K562 treated with DMSO at 1 percent for 24 hours (cell line): ENCODE data around the gene CSN3. TPM values are rescaled to one million over a fixed set of nuclear protein-coding genes. Genes with fewer than 3 reads are reported as not detected.

Experiments
- total RNA-seq: library from RNA; unstranded; fragments of 300-600 nt; gene quantifications from 2 replicates; pipeline ENCODE4 v1.2.3, GENCODE V29; 2022; ENCODE audit warnings: low read depth; ENCODE audit not compliant: insufficient read depth

The CSN3 gene
- total RNA-seq, result not detected in 2 replicates

GRCh38 chr4:70242297-70242696 is at the start of gene CSN3:
CSN3 (plus strand) TSS chr4:70242597; CDS start chr4:70244820, 2,223 bp downstream.

GRCh38 chr4:70195425-70195824 is 47.0 kb upstream of the CSN3 start, which contains the start of gene ODAM:
ODAM (plus strand) TSS chr4:70195725; CDS start chr4:70196544, 819 bp downstream.

GRCh38 chr4:70225824-70226223 is 16.6 kb upstream of the CSN3 start, which contains the start of gene FDCSP:
FDCSP (plus strand) TSS chr4:70226124; CDS start chr4:70231195, 5,071 bp downstream.

Other genes with a start within 250 kb of the CSN3 start
- gene STATH, start 246.6 kb upstream of the CSN3 start, total RNA-seq, result not detected in 2 replicates
- gene HTN3, start 214.1 kb upstream of the CSN3 start, total RNA-seq, result not detected in 2 replicates
- not detected in 2 replicates for gene HTN1, start 192.2 kb upstream of the CSN3 start, total RNA-seq
- gene PRR27, start 88.4 kb upstream of the CSN3 start, total RNA-seq, result not detected in 2 replicates
- gene ODAM, start 46.9 kb upstream of the CSN3 start, total RNA-seq, result not detected in 2 replicates
- not detected in 2 replicates for gene FDCSP, start 16.5 kb upstream of the CSN3 start, total RNA-seq
- gene CABS1, start 92.4 kb downstream of the CSN3 start, total RNA-seq, result not detected in 2 replicates
- gene SMR3A, start 118.2 kb downstream of the CSN3 start, total RNA-seq, result not detected in 2 replicates
- not detected in 2 replicates for gene SMR3B, start 140.5 kb downstream of the CSN3 start, total RNA-seq
- not detected in 2 replicates for gene OPRPN, start 155.3 kb downstream of the CSN3 start, total RNA-seq
- gene MUC7, start 229.6 kb downstream of the CSN3 start, total RNA-seq, result not detected in 2 replicates